HG03442 (cell line): ENCODE measurements around the gene ENDOV.

ENCODE experiments used
- ATAC-seq: cut with Tn5 transposase; IDR thresholded peaks from one replicate; pipeline ENCODE4 v1.9.1; 2021; ENCODE audit warnings: mild to moderate bottlenecking, moderate library complexity; ENCODE audit not compliant: unreplicated experiment

ENDOV gene

DNA sequence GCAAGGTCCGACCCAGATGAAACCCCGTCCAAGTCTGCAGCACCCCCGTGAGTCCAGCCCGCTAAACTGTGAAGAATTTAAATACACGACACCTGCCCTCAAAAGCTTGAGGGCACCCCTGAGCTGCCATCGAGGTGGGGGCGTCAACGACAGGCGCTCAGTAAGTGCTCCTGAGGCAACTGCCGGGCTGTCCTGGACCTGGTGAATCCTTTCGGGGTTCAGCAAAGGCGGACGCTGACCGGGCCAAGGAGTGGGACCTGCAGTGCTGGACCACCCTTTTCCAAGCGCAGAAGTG, 512 bp upstream of the ENDOV start:
- ATAC-seq = no peak

DNA sequence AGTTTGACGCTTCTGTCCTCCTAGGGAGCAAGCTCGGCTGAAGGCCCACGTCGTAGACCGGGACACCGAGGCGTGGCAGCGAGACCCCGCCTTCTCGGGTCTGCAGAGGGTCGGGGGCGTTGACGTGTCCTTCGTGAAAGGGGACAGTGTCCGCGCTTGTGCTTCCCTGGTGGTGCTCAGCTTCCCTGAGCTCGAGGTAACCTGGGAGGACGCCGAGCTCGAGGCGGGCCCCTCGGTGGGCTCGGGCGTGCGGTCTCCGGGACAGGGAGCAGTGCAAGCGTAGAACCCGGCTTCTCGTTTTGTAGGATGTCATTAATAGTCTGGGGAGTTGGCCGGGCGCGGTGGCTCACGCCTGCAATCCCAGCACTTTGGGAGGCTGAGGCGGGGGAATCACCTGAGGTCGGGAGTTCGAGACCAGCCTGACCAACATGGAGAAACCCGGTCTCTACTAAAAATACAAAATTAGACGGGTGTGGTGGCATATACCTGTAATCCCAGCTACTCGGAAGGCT, 715 bp downstream of the ENDOV start:
- peak; percentile 11 for ATAC-seq

- no peak for ATAC-seq
These were observed 1.4 kb downstream of the ENDOV start for GRCh38 chr17:80416260-80416939.

GRCh38 chr17:80416940-80417293, 1.9 kb downstream of the ENDOV start:
- ATAC-seq = no peak

DNA sequence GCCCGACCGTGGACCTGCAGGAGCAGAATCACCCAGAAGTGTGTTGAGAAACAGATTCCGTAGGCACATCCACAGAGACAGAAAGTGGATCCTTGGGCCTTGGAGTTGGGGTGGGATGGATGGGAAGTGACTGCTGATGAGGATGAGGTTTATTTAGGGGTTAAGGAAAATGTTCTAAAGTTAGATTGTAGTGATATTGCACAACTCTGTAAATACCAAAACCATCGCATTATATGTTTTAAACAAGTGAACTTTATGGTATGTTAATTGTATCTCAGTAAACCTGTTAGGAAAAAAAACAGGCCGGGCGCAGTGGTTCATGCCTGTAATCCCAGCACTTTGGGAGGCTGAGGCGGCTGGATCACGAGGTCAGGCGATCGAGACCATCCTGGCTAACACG, 3.6 kb downstream of the ENDOV start:
- ATAC-seq = no peak

GRCh38 chr17:80419255-80419654, 4.3 kb downstream of the ENDOV start:
- ATAC-seq = no peak

DNA sequence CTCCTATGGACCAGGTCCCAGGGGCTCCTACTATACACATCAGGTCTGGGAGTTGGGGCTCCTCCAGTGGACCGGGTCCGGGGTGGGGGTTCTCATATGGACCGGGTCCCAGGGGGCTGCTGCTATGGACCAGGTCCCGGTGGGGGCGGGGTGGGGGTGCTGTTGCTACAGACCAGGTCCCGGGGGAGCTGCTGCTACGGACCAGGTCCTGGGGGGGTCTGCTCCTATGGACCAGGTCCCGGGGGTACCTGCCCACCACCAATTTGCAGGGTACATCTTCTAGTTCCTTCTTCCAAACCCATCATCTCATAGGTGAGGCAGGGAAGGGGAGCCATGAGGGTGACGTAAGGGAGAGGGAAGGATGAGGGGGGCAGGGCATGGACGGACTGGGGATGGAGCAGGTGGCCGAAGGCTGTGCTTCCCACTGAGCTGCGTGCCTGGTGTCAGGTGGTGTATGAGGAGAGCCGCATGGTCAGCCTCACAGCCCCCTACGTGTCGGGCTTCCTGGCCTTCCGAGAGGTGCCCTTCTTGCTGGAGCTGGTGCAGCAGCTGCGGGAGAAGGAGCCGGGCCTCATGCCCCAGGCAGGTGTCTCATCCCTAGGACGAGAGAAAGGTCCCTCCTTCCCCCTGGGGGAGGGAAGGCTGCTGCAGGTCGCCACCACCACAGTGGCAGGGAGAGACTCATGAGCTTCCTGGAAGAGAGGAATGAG, 6.6 kb downstream of the ENDOV start:
- no peak for ATAC-seq

GRCh38 chr17:80422276-80422675, 7.3 kb downstream of the ENDOV start:
- ATAC-seq = no peak

DNA sequence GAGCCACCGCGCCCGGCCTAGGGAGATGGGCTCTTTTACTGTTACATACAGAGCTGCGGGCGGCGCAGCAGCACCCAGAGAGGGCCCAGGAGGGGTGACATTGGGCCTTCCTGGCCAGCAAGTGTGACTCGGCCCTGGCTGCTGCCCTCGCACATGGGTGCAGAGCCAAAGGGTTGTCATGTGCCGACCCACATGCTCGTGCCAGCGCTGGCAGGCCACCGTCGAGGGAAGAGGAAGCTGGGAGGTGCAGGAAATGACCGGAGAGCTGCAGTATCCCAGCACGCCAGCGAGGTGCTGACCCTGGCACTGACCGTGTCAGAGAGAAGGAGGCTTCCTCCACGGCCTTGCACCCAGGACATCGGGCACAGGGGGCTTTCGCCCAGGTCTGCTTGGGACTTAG, 8.0 kb downstream of the ENDOV start:
- ATAC-seq = no peak

DNA sequence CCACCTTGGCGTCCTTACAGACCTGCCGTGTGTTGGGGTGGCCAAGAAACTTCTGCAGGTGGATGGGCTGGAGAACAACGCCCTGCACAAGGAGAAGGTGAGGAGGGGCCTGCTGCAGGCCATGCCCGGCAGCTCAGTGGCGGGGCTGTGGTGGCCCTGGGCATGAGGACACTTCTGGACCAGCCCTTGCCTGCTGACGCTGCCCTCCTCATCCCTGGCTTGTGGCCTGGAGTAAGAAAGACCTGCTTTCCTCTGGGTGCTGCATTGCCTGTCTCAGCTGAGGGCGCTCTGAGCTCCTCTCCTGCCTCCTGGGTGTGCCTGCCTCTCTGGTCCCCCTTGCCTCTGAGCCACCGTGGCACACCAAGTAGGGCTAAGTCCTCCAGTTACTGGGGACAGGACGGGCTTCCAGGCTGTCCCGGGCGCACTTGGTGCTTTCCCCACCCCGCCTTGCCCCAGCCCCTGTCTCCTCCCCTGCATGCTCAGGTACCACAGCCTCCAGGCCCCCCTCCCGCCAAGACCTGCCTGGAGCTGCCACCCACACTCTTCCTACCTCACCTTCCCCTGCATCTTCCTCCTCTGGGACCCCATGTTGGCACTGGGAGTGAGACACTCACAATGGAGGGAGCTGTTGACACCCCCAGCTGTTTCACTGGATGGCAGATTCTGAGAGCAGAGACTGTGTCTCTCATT, 8.7 kb downstream of the ENDOV start:
- no peak for ATAC-seq

DNA sequence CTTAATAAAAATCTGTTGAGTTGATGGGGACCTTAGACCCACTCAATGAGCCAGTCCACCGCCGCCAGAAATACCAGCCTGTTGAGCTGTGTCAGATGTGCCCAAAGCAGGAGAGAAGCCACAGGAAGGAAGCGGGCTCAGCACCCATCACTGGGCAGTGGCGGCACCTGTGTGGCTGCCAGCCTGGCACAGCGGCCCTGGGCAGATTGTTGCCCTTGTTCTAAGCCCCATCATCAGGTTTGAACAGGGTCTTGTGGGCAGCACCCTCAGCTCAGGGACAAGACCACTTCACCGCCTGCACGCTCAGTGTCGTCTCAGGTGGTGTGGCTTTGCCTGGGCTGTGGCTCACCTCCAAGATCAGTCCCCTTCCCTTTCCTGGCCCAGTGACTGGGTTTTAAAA, 9.3 kb downstream of the ENDOV start:
- no peak for ATAC-seq

GRCh38 chr17:80424878-80425765, 10.2 kb downstream of the ENDOV start:
- no peak for ATAC-seq

GRCh38 chr17:80425835-80426426, 11.0 kb downstream of the ENDOV start:
- ATAC-seq = no peak

DNA sequence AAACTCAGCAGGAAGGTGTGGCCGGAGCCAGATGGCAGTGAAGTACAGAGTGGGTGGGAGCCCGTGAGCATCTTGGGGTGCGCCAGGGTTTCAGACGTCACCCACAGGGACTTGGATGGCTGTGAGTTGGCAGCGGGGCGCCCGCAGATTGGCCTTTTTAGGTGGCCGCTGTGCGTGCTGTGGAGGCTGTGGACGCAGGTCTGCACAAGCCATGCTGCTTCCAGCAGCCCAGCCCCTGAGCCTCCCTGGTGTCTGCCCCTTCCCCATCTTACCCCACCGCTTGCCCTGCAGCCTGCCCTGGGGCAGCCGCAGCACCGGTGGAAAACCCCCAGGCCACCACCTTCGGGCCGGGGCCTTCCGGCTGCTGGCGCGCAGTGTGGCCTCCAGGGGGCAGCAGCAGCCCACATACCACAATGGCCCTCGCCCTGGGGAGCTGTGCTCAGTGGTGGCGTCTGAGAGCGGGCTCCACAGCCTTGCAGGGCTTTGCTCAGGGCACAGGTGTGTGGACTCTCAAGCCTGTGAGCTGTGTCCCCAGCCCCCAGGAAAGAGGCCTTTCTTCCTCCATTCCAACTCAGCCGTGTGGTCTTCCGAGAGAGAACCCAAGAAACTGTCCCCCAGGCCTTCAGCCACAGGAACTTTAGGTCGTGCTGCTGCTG, 11.8 kb downstream of the ENDOV start:
- no peak for ATAC-seq

GRCh38 chr17:80427366-80428282, 12.7 kb downstream of the ENDOV start:
- no peak for ATAC-seq

DNA sequence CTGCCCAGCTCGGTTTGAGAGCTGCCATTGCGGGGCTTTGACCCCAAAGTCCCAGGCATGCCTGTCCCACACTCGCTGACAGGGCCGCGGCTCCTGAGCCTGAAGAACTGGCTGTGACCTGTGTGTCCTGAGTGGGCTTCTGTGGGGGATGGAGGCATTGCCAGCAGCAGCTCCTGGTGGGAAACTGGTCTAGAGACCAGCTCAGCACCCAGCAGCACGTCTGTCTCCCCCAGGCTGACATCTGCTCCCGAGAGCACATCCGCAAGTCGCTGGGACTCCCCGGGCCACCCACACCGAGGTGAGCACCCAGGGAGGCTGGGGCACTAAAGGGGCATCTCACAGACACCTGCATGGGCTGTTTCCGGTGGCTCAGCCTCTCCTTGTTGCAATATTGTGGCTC, 13.4 kb downstream of the ENDOV start:
- no peak for ATAC-seq

DNA sequence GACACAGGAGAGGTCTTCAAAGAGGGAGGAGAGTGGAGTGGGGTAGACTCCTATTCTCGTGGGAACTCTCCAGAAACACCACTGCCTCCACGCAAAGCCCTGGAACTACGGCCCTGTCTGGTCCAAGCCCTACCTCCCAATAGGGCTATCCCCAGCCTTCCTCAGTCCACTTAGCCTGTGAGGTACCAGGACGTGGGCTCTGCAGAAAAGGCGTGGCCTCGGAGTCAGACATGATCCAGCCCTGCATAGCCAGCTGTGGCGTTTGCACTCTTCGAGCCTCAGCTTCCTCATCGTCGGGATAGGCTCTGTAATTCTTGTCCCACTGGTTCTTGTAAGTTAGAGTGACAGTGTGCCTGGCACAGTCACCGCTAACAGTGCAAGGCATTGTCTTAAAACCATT, 13.8 kb downstream of the ENDOV start:
- no peak for ATAC-seq

GRCh38 chr17:80429356-80430275, 14.6 kb downstream of the ENDOV start:
- ATAC-seq = no peak
